Measurements from ENCODE around the gene LHFPL6. TPM values are rescaled to one million over a fixed set of nuclear protein-coding genes. Genes with fewer than 3 reads are reported as not detected.
A peak's percentile ranks its signal among the peaks of the same experiment; 100 is the strongest.

The LHFPL6 gene
- total RNA-seq, 1 donor from 2014 or later, result 31.7 TPM

GRCh38 chr13:39632994-39633393, 30.0 kb upstream of the LHFPL6 start:
- no peak for TF ChIP-seq CTCF (conservative IDR thresholded peaks at IDR 0.05)
- H3K27me3 Mint-ChIP-seq, result no peaks in the 10 kb centered on the region
- no peak overlapping the region for H3K27ac Mint-ChIP-seq
- peaks cover 6% of the 10 kb centered on the region for H3K4me1 Mint-ChIP-seq (ENCODE audit: unreplicated experiment)
- H3K9me3 Mint-ChIP-seq, result peaks cover 6% of the 10 kb centered on the region
- no peak for DNase-seq (ENCODE audit: extremely low spot score, unreplicated experiment)
- H3K36me3 Mint-ChIP-seq, result no peaks in the 10 kb centered on the region
- H3K4me3 Mint-ChIP-seq, result no peak overlapping the region

DNA sequence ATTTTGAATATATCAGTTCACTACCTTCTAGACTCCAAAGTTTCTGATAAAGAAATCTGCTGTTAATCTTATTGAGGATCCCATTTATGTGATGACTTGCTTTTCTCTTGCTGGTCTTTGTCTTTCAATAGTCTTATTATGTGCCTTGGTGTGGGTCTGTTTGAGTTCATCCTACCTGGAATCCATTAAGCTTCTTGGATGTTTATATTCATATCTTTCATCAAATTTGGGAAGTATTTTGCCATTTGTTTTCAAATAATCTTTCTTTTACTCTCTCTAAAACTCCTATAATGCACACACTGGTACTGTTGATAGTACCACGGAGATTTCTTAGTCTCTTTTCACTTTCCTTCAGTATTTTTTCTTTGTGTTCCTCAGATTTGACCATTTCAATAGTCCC, 28.3 kb upstream of the LHFPL6 start:
- no peak for DNase-seq (ENCODE audit: extremely low spot score, unreplicated experiment)
- TF ChIP-seq CTCF (conservative IDR thresholded peaks at IDR 0.05), result no peak
- no peak overlapping the region for H3K4me3 Mint-ChIP-seq
- H3K27ac Mint-ChIP-seq, result no peak overlapping the region
- H3K27me3 Mint-ChIP-seq, result no peaks in the 10 kb centered on the region
- peaks cover 6% of the 10 kb centered on the region for H3K9me3 Mint-ChIP-seq
- H3K4me1 Mint-ChIP-seq (ENCODE audit: unreplicated experiment), result peaks cover 6% of the 10 kb centered on the region
- no peaks in the 10 kb centered on the region for H3K36me3 Mint-ChIP-seq

GRCh38 chr13:39623466-39623865, 20.5 kb upstream of the LHFPL6 start:
- Mint-ChIP-seq H3K4me1 (ENCODE audit: unreplicated experiment) (peaks cover under 1% of the 10 kb centered on the region), H3K36me3 (no peaks in the 10 kb centered on the region), H3K27me3 (no peaks in the 10 kb centered on the region), H3K27ac (no peak overlapping the region), H3K4me3 (no peak overlapping the region), H3K9me3 (no peaks in the 10 kb centered on the region)
- no peak for DNase-seq (ENCODE audit: extremely low spot score, unreplicated experiment)
- no peak for TF ChIP-seq CTCF (conservative IDR thresholded peaks at IDR 0.05)

GRCh38 chr13:39618561-39618960, 15.6 kb upstream of the LHFPL6 start:
- peaks cover 6% of the 10 kb centered on the region for H3K4me1 Mint-ChIP-seq (ENCODE audit: unreplicated experiment)
- no peaks in the 10 kb centered on the region for H3K36me3 Mint-ChIP-seq
- H3K27me3 Mint-ChIP-seq, result no peaks in the 10 kb centered on the region
- no peak for TF ChIP-seq CTCF (conservative IDR thresholded peaks at IDR 0.05)
- H3K4me3 Mint-ChIP-seq, result no peak overlapping the region
- H3K9me3 Mint-ChIP-seq, result no peaks in the 10 kb centered on the region
- peak overlapping the region; percentile 5 for H3K27ac Mint-ChIP-seq
- DNase-seq (ENCODE audit: extremely low spot score, unreplicated experiment), result no peak

DNA sequence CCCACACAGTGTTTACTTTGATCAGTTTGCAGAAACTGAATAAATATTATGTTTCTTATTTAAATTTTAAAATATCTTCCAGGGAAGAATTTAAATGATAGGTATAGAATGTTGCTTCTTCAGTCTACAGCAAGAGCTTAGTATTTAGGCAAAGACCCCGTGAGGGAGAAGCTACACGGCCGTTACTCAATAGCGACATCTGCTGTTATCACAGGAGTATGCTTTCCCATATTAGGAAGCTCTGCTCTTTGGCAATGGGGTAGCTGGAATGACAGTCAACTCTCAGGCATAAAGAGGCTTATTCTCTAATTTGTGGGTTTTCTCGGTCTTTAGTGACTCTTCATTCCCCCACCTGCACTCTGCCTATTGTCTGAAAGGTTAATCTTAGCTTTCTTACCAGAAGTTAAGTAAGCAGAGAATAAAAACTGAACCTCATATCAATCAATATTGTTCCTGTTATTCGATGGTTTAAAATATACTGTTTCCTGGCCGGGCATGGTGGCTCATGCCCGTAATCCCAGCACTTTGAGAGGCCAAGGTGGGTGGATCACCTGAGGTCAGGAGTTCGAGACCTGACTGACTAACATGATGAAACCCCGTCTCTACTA, 13.2 kb upstream of the LHFPL6 start:
- TF ChIP-seq CTCF (conservative IDR thresholded peaks at IDR 0.05), result peak; percentile 96
- Mint-ChIP-seq H3K27me3 (peaks cover 3% of the 10 kb centered on the region), H3K4me1 (ENCODE audit: unreplicated experiment) (peaks cover 6% of the 10 kb centered on the region), H3K27ac (no peak overlapping the region), H3K9me3 (no peaks in the 10 kb centered on the region), H3K36me3 (no peaks in the 10 kb centered on the region), H3K4me3 (no peak overlapping the region)
- no peak for DNase-seq (ENCODE audit: extremely low spot score, unreplicated experiment)

Measured in type B pancreatic cell (in vitro differentiated cells).